Uterus (tissue), 2 donors: ENCODE results near the gene MRPL28.

Source experiments
- CTCF ChIP-seq, 4 experiments: fragments of 200-600 bp in 2 of 4; fragments of 450-650 bp in 2 of 4; sonication (generic) in 2 of 4; IDR thresholded peaks; one replicate each; pipeline ENCODE4 v1.5.1; 2016 to 2019; ENCODE audit warnings: antibody characterized with exemption in 4 of 4, mild to moderate bottlenecking in 2 of 4, moderate library complexity in 1 of 4
- POLR2A ChIP-seq, 2 donors: fragments of 450-650 bp; IDR thresholded peaks; one replicate each; pipeline ENCODE4 v1.6.1; 2016; ENCODE audit warnings: antibody characterized with exemption in 2 of 2, mild to moderate bottlenecking in 1 of 2, moderate library complexity in 1 of 2

GRCh38 chr16:366476-366875 is 3.9 kb downstream of the MRPL28 start:
- TF ChIP-seq CTCF (IDR thresholded peaks at IDR 0.05), result no peak
- no peak for TF ChIP-seq POLR2A (IDR thresholded peaks at IDR 0.05)
